Mucosa of rectum (tissue), 2 donors: ENCODE measurements around the gene TIAM2.
A peak's percentile ranks its signal among the peaks of the same experiment; 100 is the strongest.

Source experiments
- H3K27ac ChIP-seq, 2 donors: one replicate each; pipeline ENCODE4 v1.7.0; 2013; ENCODE audit warnings: inconsistent platforms in 2 of 2, low read depth in 2 of 2, low read length in 2 of 2
- H3K27me3 ChIP-seq, 2 donors: one replicate each; pipeline ENCODE4 v1.7.0; 2013; ENCODE audit warnings: low read length in 2 of 2; ENCODE audit not compliant: control insufficient read depth in 2 of 2, insufficient read depth in 2 of 2
- H3K36me3 ChIP-seq, 2 donors: one replicate each; pipeline ENCODE4 v1.7.0; 2013; ENCODE audit warnings: low read length in 2 of 2; ENCODE audit not compliant: control insufficient read depth in 2 of 2, insufficient read depth in 2 of 2
- H3K4me1 ChIP-seq, 2 donors: one replicate each; pipeline ENCODE4 v1.7.0; 2013; ENCODE audit warnings: low read length in 2 of 2, mild to moderate bottlenecking in 1 of 2; ENCODE audit not compliant: control insufficient read depth in 2 of 2, insufficient read depth in 2 of 2
- H3K4me3 ChIP-seq, 2 donors: one replicate each; pipeline ENCODE4 v1.7.0; 2013; ENCODE audit warnings: low read length in 2 of 2
- H3K9ac ChIP-seq, 2 donors: one replicate each; pipeline ENCODE4 v1.7.0; 2013; ENCODE audit warnings: low read length in 2 of 2, low read depth in 1 of 2, mild to moderate bottlenecking in 1 of 2
- H3K9me3 ChIP-seq, 2 donors: one replicate each; pipeline ENCODE4 v1.7.0; 2013; ENCODE audit warnings: low read length in 2 of 2; ENCODE audit not compliant: control insufficient read depth in 2 of 2
- donor health status: healthy.
- donor health status: Normal muscosa, but diverticular disease.

Gene TIAM2

DNA sequence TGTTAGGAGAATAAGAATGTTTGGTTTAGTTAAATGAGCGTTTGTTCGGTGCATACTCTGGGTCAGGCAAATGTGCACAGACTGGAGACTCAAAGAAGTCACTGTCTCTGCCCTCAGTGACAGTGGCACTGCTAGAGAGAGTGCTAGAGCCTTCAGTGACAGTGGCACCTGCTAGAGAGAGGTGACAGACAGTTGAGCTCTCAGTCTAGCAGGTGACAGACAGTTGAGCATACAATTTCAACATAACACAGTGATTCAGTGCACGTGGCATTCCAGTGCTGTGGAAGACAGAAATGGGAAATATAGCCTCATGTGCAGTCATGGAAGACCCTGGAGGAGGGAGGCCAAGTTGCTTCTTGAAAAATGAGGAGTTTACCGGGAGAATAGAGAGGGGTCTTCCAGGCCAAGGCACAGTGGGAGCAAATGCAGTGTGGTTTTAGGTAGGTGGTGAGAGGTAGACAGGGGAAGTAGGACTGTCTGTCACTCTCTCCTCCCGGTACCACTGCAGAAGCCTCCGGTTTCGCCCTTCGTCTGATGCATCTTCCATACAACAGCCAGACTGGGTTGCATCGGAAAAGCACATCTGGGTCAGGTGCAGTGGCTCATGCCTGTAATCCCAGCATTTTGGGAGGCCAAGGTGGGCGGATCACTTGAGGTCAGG is 160.8 kb downstream of the TIAM2 start:
- Histone ChIP-seq H3K27ac (no peak overlapping the region), H3K4me3 (no peak overlapping the region), H3K9ac (no peak overlapping the region), H3K36me3 (no peaks in the 10 kb centered on the region), H3K9me3 (no peaks in the 10 kb centered on the region), H3K4me1 (peaks cover 2 to 8% of the 10 kb centered on the region in 2 donors), H3K27me3 (no peaks in the 10 kb centered on the region)

DNA sequence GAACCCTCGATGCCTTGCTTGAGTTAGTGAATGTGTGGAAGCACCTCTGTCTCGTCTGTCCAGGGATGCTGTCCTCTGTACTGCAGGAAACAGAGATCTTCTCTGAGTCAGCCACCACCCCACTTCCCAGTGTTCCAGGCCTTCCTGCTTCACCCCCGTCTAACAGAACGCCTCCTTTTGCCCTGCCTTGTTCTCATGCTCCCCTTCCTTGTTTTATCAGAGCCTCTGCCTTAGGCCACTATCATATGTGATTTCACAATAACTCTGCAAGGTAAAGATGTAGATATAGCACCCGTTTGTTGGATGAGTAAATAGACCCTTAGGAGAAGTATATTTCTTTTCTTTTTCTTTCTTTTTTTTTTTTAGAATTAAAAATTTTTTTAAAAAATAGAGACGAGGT is 162.0 kb downstream of the TIAM2 start:
- no peaks in the 10 kb centered on the region for H3K9me3 ChIP-seq
- H3K9ac ChIP-seq = no peak overlapping the region
- peaks cover 2 to 8% of the 10 kb centered on the region in 2 donors for H3K4me1 ChIP-seq
- H3K4me3 ChIP-seq = no peak overlapping the region
- no peaks in the 10 kb centered on the region for H3K36me3 ChIP-seq
- no peak overlapping the region for H3K27ac ChIP-seq
- no peaks in the 10 kb centered on the region for H3K27me3 ChIP-seq

- Histone ChIP-seq H3K36me3 (no peaks in the 10 kb centered on the region), H3K27me3 (no peaks in the 10 kb centered on the region), H3K27ac (no peak overlapping the region), H3K9me3 (no peaks in the 10 kb centered on the region), H3K4me3 (no peak overlapping the region), H3K9ac (no peak overlapping the region), H3K4me1 (peaks cover 2 to 8% of the 10 kb centered on the region in 2 donors)
Measured at GRCh38 chr6:155158030-155158843, 163.1 kb downstream of the TIAM2 start.

- Histone ChIP-seq H3K36me3 (no peaks in the 10 kb centered on the region), H3K9me3 (no peaks in the 10 kb centered on the region), H3K4me3 (no peak overlapping the region), H3K9ac (no peak overlapping the region), H3K27me3 (no peaks in the 10 kb centered on the region), H3K4me1 (no peaks in the 10 kb centered on the region), H3K27ac (no peak overlapping the region)
Measured at GRCh38 chr6:155162682-155163081, 167.6 kb downstream of the TIAM2 start.

GRCh38 chr6:155163601-155164000 is 168.5 kb downstream of the TIAM2 start:
- Histone ChIP-seq H3K36me3 (no peaks in the 10 kb centered on the region), H3K4me3 (no peak overlapping the region), H3K27ac (no peak overlapping the region)

GRCh38 chr6:155165029-155165710 is 170.1 kb downstream of the TIAM2 start:
- no peaks in the 10 kb centered on the region for H3K36me3 ChIP-seq
- H3K9ac ChIP-seq = no peak overlapping the region
- H3K27me3 ChIP-seq = no peaks in the 10 kb centered on the region
- H3K4me3 ChIP-seq = no peak overlapping the region
- no peak overlapping the region for H3K27ac ChIP-seq
- H3K4me1 ChIP-seq = no peaks in the 10 kb centered on the region
- no peaks in the 10 kb centered on the region for H3K9me3 ChIP-seq

More at GRCh38 chr6:155163601-155164000, 168.5 kb downstream of the TIAM2 start:
- Histone ChIP-seq H3K4me1 (no peaks in the 10 kb centered on the region), H3K9ac (no peak overlapping the region), H3K9me3 (no peaks in the 10 kb centered on the region), H3K27me3 (no peaks in the 10 kb centered on the region)

DNA sequence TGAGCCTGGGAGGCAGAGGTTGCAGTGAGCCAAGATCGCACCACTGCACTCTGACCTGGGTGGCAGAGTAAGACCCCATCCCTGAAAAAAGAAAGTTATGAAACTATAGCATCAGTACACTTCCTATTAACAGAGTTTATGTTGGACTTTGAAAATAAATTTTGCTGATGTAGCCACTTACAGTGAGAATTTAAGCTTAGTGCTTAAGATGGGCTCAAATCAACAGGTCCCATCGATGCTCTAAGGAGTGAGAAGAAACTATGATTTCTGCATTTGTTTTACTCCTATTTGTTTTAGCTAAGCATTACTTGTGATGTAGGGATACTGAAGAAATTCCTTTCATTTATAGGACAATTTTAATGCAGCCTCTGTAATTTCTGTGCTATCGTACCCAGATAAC is 175.4 kb downstream of the TIAM2 start:
- H3K27me3 ChIP-seq = no peaks in the 10 kb centered on the region
- H3K9me3 ChIP-seq = no peaks in the 10 kb centered on the region
- no peaks in the 10 kb centered on the region for H3K36me3 ChIP-seq
- no peak overlapping the region for H3K4me3 ChIP-seq
- H3K27ac ChIP-seq = no peak overlapping the region
- H3K4me1 ChIP-seq = peaks cover 4 to 14% of the 10 kb centered on the region in 2 donors
- no peak overlapping the region for H3K9ac ChIP-seq

GRCh38 chr6:155171109-155171746 is 176.1 kb downstream of the TIAM2 start:
- Histone ChIP-seq H3K9ac (no peak overlapping the region), H3K27ac (no peak overlapping the region), H3K27me3 (no peaks in the 10 kb centered on the region), H3K9me3 (no peaks in the 10 kb centered on the region), H3K4me1 (peaks cover 4 to 14% of the 10 kb centered on the region in 2 donors), H3K4me3 (peak overlapping the region in 1 of 2 donors; percentile 4), H3K36me3 (no peaks in the 10 kb centered on the region)

- Histone ChIP-seq H3K27ac (no peak overlapping the region), H3K9ac (no peak overlapping the region), H3K9me3 (no peaks in the 10 kb centered on the region), H3K27me3 (no peaks in the 10 kb centered on the region), H3K36me3 (no peaks in the 10 kb centered on the region), H3K4me1 (peaks cover 4 to 14% of the 10 kb centered on the region in 2 donors), H3K4me3 (no peak overlapping the region)
Measured at GRCh38 chr6:155171747-155172449, 176.8 kb downstream of the TIAM2 start.
